Measurements from ENCODE around the gene OR51V1.
A peak's percentile ranks its signal among the peaks of the same experiment; 100 is the strongest.
"Not testable (repeated sequence)": the region's sequence is repeated elsewhere in the genome, so short reads cannot be mapped to it uniquely, and the experiment has no call there.

The OR51V1 gene

GRCh38 chr11:5171856-5172255, 28.6 kb downstream of the OR51V1 start:
- no peak for DNase-seq (ENCODE audit: low spot score)
- no peak for FAIRE-seq

- not testable (repeated sequence) for FAIRE-seq; DNase-seq (ENCODE audit: low spot score)
These were observed 34.6 kb downstream of the OR51V1 start for GRCh38 chr11:5165898-5166297.

- not testable (repeated sequence) for FAIRE-seq; DNase-seq (ENCODE audit: low spot score)
These were observed 35.7 kb downstream of the OR51V1 start for GRCh38 chr11:5164807-5165206.

DNA sequence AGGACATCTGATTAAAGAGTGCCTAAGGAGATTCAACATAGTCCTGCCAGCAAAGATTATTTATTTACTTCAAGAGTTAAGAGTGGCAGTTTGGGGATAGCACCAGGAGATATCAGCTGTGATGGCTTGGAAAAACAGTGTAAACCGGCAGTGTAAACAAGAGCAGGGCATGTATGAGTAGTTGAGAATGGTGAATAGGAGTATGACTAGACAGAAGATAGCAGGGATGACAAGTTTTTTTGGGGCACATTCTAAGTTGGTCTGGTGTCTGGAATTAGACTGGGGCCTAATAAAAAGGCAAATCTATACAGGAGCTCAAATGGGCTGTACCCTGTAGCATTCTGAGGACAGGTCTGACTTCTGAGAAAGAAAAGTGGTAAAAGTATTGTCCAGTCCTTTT, 39.4 kb downstream of the OR51V1 start:
- not testable (repeated sequence) for DNase-seq (ENCODE audit: low spot score); FAIRE-seq

- FAIRE-seq = not testable (repeated sequence)
These were observed 40.3 kb downstream of the OR51V1 start for GRCh38 chr11:5160217-5160616.

DNA sequence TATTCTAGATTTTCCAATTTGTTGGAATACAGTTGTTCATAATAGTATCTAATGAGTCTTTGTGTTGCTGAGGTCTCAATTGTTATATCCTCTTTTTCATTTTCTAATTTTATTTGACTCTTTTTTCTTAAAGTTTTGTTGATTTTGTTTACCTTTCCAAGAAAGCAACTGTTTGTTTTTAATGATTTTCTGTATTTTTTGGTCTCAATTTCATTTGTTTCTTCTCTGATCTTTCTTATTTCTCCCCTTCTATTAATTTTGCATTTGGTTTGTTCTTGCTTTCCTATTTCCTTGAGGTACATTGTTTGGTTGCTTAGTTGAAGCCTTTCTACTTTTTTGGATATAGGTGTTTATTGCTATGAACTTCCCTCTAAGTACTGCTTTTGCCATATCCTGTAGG, 40.7 kb downstream of the OR51V1 start:
- FAIRE-seq (no peak), DNase-seq (ENCODE audit: low spot score) (no peak)

More at GRCh38 chr11:5160217-5160616, 40.3 kb downstream of the OR51V1 start:
- not testable (repeated sequence) for DNase-seq (ENCODE audit: low spot score)

DNA sequence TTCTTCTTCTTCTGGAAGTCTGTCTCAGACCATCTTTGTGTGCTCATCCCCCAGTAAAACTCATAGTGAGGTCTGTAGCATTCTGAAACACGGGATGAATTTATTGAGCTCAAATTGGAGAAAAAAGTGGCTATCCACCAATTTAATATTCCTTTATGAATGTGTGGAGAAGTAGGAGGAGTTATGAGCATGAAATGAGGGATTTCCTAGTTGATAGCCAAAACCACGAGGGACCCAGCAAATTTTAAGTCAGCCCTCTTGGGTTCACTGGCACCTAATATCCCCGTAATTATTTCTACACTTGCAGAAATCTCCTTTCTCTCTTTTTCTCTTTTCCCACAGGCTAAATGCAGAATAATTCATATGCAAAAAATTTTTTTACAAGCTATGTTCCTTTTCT, 45.8 kb downstream of the OR51V1 start, which contains the start of gene OR52A1:
Gene OR52A1, minus strand, starts transcription at position 101 of the 400 bp plus-strand sequence. CDS start 2,388 bp downstream, outside the sequence.
- FAIRE-seq (no peak), DNase-seq (ENCODE audit: low spot score) (no peak)

- DNase-seq (ENCODE audit: low spot score) (no peak), FAIRE-seq (no peak)
These were observed 46.7 kb downstream of the OR51V1 start for GRCh38 chr11:5153574-5154431.

GRCh38 chr11:5151713-5152153, 48.7 kb downstream of the OR51V1 start:
- no peak for DNase-seq (ENCODE audit: low spot score)
- FAIRE-seq = peak; percentile 37

Measured in urothelium cell line (cell line).